Fibroblast of skin of scalp (primary cell): Measurements from ENCODE around the gene AFF3.
A peak's percentile ranks its signal among the peaks of the same experiment; 100 is the strongest.

ENCODE experiments used
- DNase-seq: peaks from one replicate; pipeline ENCODE4 v3.0.0-alpha.2; 2013

The AFF3 gene

DNA sequence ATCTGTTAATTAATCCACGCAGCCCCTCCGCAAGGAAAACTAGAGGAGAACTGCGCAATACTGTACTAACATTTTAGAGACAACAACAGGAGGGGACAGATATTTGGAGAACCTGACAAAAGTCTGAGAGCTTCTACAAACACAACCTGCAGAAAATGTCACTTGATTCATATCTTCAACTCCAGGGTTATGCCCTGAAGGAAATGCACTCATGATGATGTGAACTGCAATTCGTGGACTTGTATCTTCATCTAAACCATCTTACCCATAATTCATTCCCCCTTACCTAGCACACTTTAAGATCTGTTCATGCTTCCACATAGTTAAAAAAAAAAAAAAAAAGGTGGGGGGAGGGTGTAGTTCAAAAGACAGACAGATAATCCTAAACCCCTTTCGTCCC, 75.5 kb downstream of the AFF3 start:
- no peak for DNase-seq

DNA sequence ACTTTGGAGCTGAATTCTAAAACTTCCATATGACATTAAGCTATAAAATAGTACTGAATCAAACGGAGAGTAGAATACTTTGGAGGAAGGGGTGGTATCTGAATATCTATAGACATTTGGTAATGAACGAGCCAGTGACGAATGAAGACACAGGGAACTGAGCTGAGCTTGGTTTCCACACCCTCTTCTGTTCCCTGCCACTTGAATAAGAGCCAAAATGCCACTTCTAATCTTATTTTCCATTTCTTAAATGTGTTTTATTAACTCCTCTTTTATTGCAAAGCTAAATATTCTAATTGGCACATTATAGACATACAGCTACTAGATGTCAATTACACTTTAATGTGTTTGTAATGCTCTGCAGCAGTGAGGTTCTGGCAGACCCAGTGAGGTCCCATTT, 76.1 kb downstream of the AFF3 start:
- no peak for DNase-seq

DNA sequence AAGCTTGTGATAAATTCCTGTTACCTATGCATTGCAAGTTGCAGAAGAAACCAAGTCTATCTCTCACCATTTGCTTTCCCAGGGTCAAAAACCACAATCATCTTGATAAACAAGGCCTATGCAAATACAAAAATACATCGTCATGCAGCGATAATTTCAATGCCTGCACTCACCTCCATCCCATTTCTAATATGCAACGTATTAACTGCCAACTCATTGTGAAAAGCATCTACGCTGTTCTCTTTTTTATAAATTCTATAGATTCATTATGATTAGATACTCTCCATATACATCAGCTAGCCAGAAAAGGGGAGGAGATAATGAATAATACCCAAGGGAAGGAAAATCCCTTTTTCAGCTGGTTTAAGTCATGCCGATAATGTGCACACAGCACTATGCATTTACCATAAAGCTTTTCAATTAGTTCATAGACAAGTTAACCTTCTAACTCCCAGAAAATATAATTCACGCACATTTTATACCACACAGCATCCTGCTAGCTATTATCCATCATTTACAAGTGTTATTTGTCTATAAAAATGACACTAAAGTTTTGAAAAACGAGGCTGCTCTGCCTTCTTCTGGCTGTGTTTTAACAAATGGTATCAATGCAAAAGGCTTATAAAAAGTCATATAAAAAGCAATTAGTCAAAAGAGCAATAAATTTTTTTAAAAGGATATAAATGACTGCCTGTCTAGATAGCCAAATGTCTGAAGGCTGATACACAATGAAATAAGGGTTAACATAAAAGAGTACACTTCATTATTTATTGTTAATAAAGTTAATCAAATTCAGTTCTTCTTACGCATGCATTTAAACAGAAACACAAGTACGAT, 77.6 kb downstream of the AFF3 start:
- no peak for DNase-seq

DNA sequence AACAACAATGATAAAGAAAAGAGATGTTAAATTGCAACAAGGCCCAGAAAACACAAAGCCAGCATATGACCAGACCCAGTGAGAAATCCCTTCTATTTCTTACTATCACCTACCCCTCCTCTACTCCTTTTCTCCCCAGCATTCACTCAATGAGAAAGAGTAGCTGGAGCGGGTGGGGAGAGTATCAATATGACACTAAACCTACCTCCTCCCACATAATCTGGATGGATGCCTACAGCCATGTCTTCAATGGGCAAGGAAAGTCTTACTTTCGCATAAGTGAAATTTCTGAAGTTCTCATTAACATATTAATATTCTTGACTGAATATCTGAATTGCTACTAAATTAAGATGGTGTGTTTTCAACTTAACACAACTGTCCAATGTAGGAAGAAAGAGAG, 78.2 kb downstream of the AFF3 start:
- DNase-seq = no peak

DNA sequence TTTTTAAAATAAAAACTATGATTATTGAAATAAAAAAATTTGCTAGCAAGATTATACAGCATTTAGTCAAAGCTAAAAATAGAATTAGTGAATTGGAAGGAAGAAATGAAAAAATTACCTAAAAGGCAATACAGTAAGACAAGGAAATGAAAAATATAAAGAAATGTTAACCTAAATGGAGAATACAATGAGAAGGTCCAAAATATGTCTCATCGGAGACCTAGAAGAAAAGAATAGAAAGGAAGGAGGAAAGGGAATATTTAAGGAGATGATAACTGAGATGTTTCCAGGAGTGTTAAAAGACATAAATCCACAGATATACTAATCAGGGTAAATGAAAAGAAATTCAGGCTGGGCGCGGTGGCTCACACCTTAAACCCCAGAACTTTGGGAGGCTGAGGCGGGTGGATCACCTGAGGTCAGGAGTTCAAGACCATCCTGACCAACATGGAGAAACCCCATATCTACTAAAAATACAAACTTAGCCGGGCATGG, 78.9 kb downstream of the AFF3 start:
- no peak for DNase-seq

DNA sequence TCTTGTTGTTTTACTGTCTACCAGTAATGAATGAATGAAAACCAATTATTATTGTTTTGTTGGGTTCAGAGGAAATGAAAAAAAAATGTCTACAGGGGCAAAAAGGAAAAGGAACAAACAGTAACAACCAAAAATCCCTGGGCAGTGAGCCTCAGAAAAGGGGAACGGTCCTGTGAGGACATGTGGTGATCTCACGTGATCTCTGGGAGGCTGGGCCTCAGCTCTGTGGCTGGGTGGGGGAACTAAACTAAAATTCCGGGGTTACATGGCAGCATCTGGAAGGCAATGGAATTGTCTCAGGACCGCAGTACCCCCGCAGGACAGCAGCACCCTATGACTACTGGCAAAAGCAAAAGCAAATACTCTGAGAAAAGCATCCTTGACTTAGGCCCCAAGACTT, 80.1 kb downstream of the AFF3 start:
- no peak for DNase-seq

DNA sequence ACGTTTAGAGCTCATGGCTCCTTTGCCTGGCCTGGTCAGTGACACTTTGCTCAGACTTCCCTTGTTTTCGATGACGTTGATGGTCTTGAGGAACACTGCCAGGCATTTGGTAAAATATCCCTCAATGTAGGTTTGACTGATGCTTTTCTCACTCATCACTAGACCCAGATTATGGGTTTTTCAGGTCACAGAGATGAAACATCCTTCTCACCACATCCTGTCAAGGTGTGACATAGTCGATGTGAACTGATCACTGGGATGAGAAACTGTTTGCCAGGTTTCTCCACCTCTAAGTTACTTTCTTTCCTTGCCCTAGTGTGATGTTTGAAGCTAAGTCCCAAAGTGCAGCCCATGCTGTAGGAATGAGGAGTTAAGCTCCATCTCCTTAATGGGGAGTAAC, 81.5 kb downstream of the AFF3 start:
- no peak for DNase-seq

DNA sequence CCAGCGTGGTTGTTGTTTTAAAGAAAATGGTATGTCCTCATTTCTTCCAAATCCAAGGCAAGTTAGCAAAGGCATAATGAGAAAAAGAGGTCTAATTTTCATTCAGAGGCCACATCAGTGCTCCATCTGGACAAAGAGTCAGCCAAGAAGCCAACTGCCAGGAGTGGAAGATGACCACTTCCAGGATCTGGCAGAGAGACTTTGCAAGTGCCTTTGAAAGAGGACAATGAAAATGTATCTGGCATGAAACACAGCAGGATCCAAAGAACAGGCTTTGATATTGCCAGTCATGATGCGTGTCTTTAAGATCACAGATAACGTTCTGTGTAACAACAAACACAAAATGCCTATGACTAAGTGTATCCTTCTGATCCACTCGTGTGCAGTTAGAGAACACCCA, 82.8 kb downstream of the AFF3 start:
- no peak for DNase-seq

DNA sequence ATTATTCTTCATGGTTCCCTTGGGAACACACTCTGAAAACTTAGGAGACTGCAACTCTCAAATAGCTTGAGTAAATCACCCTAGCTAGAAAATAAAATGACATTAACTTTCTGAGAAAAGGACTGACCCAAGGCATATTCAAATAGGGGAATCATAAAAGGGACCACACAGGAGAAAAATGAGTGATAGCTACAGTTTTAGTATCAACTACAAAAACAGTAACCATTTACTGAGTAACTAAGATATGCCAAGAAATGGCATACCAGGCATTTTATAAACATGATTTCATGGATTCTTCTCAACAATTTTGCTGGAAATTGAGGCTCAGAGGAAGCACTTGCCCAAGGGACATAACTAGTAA, 84.5 kb downstream of the AFF3 start:
- peak; percentile 76 for DNase-seq

DNA sequence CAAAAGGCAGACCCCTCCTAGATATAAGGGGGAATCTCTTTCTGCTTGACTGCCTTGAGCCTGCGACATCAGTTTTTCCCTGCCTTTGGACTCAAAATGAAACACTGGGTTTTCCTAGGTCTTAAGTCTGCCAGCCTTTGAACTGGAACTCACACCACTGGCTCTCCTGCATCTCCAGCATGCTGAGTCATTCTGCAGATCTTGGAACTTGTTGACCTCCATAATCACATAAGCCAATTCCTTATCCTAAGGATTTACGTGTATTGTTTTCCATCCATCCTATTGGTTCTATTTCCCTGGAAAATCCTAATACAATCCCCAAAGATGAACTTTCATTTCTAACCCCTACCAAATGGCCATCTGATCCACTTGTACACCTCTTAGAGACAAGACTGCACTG, 88.0 kb downstream of the AFF3 start:
- no peak for DNase-seq

DNA sequence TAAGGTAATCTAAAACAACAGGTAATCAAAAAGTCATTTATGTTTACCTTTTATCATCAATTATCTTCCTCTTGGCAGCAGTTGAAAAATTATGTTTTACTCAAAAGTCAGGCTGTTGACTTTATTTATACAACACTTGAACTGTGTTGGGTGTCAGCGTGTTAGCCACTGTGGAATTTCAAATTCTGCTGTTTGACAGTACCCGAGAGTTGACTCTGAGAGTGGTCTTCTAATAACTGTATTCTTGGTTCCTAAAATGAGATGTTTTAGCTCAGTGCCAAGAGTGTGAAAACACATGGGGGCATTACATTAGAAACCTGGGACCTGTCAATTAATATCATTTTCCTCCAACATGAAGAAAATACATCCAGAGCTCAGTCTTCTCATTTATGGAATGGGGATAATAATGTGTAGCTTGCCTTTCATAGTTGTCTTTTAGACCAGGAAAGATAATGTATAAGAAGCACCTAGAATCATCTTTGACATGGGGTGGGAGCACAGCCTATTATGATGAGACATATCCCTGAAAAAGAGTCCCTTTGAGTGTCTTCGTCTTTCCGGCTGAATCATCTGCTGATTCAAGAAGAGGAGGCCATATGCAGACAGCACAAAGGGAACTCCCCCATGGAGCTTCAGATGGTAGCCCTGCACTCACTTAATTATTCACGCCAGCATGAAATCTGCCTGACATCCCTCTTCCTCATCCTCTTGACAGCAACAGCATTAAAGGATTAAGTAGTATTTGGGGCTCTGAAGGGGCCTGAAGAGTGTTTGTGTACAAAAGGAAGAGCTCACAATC, 89.1 kb downstream of the AFF3 start:
- no peak for DNase-seq

DNA sequence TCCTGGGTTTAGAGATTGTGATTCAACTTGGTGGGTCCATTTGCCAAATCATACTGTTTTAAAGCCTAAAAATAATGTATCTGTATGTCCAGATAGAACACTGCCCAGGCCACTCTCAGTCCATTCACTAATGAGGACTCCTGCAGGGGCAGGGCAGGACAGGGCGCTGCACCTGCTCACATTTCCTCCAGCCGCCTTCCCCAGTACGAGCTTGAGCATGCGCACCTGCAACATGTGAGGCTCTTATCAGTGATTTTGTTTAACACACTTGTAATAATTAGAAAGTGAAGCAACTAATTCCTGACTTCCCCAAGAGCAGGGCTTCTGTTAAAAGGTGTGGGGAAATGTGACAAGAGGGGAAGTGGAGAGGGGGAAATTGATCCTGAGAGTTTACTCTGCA, 89.7 kb downstream of the AFF3 start:
- no peak for DNase-seq

DNA sequence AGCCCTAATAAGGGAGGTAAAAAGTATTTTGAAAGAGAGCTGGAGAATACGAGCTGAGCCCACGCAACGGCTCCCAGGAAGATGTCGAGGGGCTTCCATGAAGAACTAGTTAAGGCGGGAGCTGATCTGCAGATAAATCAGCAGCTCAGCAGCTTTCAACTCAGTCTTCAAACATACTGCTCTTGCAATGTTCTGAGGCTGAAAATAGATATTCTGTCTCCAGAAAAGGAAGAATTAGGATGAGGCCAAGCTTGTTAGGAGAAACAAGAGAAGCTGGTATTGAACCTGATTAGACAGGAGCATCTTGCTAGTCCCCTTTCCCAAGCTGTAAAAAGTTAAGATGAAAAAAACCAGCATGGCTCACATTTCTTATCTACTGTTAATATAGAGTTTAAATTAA, 91.1 kb downstream of the AFF3 start:
- DNase-seq = no peak

DNA sequence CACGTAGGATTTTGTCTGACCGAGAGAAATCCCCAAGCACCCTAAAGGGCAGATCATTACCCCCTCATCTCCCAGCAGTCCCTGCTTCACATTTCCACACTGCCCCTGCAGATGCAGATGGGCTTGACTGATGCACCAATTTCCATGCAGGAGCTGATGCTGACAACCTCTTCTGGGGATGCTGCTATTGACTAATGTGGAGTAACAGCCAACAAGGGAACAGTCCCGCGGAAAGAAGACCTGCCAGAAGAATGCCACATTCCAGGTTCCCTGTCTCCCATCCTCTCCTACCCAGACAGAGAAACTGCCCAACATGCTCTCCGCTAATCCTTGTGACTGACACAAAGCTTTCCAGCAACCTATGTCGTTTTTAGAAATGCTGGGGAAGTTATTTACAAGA, 91.7 kb downstream of the AFF3 start:
- no peak for DNase-seq

DNA sequence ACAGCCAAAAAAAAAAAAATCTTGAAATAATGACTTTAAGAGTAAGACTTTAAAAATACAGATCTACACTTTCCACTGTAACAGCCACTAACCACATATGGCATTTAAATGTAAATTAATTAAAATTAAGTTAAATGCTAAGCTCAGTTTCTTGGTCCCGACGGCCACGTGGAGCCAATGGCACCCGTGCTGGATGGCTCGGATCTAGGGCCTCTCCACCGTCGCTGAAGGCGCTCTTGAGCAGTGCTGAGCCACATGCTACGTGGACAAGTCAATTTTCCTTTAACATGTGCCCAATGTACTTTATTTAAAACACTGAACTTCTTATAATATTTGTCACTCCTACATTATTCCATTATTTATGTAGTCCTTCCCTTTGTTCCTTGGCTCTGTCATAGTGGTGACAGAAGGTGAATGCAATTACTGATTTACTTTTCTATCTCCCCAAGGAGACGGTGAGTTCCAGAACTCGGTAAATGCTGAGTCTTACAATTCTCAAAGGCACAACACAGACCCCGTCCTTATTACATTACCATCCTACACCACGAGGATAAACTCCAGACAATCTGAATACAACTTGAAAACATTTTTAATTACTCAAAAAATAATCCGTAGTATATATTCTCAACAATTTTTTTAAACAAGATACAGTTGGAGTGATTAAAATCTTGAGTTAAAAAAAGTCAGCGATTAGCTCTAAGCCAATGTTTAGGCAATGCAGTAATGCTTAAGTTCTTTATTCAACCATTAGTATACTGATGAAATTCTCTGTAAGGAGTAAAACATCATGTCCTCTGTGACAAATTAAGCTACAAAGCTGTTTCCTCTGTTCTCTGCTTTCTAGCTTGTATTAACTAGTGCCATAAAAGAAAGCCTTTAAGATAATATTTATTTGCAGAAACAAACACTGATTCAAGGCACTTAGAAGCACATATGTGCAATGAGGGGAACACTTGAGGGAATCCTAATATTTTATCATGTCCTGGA, 95.1 kb downstream of the AFF3 start:
- no peak for DNase-seq

DNA sequence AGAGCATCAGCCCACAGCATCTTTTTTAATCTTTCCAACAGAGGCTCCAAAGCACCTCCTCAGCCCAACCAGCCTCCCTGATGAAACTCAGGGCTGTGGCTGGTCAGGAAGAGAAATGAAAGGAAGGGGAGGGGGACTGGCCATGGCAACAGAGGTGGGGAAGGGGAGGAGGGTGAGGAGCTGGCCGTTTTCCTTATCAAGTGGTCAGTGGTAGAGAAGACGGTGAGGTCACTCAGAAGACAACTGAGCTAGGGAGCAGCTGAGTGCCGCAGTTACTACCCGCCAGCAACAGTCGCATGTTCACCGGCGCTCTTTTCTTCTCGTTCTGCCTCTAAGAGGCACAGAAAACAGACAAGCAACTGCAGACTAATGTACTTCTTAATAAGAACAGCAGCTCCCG, 97.4 kb downstream of the AFF3 start:
- no peak for DNase-seq

DNA sequence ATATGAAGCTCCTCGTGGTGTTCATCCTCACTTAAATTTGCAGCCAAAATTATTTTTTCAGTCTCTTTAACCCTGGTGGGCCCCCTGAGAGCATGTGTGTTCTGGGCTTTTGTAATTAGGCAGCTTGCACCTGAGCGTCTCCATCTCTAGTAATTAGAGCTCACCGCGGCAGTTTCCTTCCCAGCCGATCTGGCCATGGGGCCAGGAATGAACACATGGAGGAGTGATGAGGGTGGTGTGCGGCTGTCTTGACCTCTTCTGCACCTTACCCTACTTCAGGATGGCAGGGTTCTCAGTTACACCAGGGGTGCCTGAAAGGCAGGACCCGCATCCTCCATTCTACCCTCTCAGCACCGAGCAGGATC, 98.5 kb downstream of the AFF3 start:
- DNase-seq = no peak

DNA sequence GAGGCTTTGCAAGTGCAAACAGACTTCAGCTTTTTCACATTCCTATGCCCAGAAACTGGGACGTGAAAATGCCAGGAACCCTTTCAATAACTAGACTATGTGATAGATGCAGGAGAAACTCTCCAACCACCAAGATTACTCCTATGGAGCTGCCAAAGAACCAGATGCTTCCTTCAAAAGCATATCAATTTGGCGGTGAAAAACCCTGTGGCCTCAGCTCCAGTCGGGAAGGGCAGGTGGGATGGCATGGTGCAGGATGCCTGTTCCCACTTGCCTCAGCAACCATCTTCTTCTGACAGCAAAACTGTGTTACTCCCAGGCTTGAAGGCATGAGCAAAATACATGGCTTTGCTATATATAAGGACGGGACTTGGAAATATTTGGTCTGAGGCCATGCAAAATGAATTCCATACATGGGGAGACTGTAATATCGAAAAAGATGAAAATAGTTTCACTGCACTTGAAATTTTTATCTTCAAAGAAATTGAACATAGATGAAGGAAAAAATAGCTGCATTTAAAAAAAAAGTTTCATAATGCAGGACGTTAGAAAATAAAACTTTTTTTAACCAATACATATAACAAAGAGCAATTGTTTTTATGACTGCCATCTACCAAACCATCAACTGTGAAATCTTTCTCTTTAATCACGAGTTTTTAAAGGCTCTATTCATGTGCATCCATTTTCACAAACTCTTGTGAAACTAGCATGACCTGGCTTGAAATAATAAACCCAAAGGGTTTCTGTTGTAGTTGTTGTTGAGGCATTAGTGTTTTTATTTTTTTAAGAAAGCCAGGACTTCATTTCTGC, 99.1 kb downstream of the AFF3 start:
- no peak for DNase-seq

DNA sequence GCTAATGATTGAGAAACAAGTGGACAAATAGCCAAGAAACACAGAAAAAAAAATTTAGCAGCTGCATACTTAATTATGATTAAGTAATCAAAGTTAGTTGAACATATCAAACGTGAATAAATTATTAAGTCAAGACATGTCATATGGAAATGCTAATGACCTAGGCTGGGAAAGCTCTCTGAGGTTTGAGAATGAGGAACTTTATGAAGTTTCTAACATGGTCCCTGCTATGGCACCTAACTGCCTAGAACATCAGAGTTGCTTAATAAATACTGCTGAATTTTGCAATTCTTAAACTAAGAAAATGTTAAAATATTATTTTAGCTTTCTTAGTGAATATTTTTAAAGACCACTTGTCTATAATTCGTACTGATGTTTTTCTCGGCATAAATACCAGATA, 99.8 kb downstream of the AFF3 start:
- DNase-seq = no peak

DNA sequence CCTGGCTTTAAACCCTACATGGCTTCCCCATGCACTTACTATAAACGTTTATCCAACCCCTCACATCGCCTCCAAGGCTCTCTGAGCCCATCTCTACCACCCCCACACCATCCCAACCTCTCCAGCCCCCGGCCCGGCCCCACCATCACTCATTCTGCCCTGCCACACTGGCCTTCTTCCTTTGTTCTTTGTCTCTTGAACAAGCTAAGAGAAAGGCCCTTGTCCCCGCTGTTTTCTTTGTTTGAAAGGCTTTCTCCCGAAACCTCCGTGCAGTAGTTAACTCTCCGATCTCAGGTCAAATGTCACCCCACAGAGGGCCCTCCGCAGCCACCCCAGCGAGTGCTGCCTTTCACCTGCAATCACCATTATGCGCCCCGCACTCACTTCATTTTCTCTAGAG, 100.4 kb downstream of the AFF3 start:
- no peak for DNase-seq

DNA sequence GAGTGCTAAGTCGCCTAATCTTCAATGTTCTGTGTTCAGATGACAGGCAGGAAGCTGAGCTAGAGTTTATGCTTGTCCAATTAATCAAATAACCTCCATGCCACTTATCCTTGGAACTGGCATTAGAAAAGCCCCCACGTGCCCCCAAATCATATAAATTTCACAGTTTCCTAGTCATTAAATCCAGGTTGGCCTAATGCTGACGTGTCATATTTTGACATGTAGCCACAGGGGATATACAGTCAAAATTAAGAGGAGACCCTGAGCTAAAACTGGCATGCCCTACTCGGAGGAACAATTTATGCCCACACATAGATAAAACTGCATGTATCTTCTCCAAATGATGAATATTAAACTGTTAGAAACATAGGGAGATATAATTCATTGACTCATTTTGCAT, 101.0 kb downstream of the AFF3 start:
- DNase-seq = no peak

DNA sequence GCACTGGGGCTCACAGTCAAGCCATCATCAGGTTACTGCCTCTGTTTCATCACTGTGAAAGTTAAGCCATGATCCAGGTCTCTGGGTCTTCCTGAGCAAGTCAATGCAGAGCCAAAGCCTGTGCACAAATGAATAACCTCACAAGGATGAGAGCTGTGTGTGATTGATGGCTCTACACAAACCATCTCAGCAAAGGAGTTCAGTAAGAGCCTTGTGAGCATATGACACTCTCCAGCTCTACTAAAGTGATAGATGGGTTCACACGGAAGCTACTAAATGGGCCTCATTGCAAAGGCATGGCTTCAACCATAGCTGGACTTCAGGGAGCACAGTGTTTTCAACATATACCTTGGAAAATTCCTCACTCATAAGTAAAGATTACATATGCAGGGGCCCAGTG, 101.5 kb downstream of the AFF3 start:
- DNase-seq = no peak
